Retinal pigment epithelial cell (primary cell): ENCODE results near the gene CD2BP2.
A peak's percentile ranks its signal among the peaks of the same experiment; 100 is the strongest.

Experiments
- DNase-seq: peaks from one replicate; pipeline ENCODE4 v3.0.0-alpha.2; 2010; ENCODE audit warnings: low read depth
- H3K4me3 ChIP-seq: 2 replicates; pipeline ENCODE4 v1.5.1; 2011; ENCODE audit warnings: mild to moderate bottlenecking, low read length, control low read depth, moderate library complexity
- TF ChIP-seq, protein P1 (sequence below): conservative IDR thresholded peaks from 2 replicates; pipeline ENCODE4 v1.5.1; 2011; ENCODE audit warnings: low read depth, low read length, control low read depth, inconsistent platforms

Gene CD2BP2

DNA sequence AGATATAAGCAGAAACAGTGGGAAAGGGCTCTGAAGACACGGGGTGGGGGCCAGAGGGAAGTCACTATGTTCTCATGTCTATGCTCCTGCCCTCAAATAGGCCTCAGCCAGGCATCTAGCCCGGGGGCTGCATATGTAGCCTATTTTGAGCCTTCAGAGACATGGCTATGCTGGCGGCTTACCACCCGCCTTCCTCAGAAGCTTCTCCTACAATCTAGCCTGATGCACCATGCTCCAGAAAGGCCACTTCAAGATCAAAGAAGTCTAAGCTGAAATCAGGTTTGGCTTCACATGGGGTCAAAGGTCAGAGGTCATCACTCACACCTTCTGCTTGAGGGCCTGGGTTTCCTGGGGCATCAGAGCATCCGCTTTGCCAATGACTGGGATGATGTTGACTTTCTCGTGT lies 25.7 kb upstream of the CD2BP2 start:
- H3K4me3 ChIP-seq: no peak overlapping the region
- TF ChIP-seq, protein P1, sequence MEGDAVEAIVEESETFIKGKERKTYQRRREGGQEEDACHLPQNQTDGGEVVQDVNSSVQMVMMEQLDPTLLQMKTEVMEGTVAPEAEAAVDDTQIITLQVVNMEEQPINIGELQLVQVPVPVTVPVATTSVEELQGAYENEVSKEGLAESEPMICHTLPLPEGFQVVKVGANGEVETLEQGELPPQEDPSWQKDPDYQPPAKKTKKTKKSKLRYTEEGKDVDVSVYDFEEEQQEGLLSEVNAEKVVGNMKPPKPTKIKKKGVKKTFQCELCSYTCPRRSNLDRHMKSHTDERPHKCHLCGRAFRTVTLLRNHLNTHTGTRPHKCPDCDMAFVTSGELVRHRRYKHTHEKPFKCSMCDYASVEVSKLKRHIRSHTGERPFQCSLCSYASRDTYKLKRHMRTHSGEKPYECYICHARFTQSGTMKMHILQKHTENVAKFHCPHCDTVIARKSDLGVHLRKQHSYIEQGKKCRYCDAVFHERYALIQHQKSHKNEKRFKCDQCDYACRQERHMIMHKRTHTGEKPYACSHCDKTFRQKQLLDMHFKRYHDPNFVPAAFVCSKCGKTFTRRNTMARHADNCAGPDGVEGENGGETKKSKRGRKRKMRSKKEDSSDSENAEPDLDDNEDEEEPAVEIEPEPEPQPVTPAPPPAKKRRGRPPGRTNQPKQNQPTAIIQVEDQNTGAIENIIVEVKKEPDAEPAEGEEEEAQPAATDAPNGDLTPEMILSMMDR: no peak
- DNase-seq: no peak

GRCh38 chr16:30380072-30380802 lies 25.1 kb upstream of the CD2BP2 start:
- TF ChIP-seq, protein P1: no peak
- no peak for DNase-seq
- H3K4me3 ChIP-seq: no peak overlapping the region

GRCh38 chr16:30379158-30379783 lies 24.2 kb upstream of the CD2BP2 start:
- TF ChIP-seq, protein P1: no peak
- H3K4me3 ChIP-seq: peak overlapping the region; percentile 71
- no peak for DNase-seq

DNA sequence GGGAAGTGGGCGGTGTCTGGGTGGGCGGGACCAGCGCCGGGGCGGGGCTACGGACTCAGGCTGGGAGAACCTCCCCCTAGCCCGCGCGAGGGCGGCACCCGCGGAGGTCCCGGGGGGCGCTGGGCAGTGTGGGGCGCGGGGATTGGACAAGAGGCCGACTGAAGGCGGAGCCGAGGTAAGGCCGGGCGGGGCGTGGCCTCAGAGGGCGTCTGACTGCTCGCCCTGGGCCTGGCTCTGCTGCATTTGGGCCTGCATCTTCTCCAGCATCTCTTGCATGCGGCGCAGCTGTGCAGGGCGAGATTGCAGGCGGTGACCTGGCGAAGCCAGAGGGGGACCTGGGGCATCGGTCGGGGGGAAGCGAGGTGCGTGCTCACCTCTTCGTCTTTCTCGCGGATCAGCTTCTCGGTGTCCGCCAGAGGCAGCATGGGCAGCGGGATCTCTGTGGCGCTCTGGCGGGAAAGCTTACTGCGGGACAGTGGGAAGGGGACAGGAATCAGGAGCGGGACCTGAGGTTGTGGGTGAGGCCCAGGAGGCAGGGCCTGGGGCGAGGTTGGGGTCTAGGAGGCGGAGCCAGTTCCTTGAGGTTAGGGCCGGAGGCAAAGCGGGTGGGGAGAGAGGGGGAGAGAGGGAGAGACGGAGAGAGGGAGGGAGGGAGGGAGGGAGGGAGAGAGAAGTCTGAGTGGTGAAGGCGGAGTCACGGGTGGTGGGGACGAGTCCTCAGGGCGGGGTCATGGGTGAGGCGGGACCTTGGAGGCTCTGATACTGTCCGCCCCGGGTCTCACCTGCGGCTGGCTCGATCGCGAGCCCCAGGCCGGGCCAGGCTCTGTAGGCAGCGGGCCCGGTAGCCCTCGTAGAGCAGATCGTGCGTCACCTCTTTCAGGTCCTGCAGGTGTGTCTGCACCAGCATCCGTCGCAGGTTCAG lies 23.4 kb upstream of the CD2BP2 start:
- TF ChIP-seq, protein P1: peak; percentile 31
- DNase-seq: peak; percentile 87
- H3K4me3 ChIP-seq: peak overlapping the region; percentile 71

DNA sequence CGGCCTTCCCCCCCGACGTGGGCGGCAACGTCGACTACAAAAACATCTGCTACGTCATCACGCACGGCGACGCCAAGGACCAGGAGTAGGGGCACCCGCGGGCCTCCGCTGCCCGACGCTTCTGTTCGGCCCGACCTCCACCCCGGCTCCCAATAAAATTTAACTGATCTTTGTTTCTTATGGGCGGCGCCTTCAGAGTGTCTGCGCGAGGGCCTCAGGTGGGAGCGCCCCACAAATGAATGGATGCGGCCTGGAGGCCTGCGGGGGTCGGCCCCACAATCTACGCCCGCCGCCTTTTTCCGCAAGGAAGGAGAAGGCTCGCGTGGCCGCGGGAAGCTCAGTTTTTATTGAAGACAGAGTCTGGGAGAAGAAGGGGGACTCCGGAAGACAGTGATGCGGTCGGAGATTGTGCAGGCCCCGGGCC lies 22.7 kb upstream of the CD2BP2 start:
- TF ChIP-seq, protein P1: no peak
- peak; percentile 70 for DNase-seq
- H3K4me3 ChIP-seq: peak overlapping the region; percentile 54

DNA sequence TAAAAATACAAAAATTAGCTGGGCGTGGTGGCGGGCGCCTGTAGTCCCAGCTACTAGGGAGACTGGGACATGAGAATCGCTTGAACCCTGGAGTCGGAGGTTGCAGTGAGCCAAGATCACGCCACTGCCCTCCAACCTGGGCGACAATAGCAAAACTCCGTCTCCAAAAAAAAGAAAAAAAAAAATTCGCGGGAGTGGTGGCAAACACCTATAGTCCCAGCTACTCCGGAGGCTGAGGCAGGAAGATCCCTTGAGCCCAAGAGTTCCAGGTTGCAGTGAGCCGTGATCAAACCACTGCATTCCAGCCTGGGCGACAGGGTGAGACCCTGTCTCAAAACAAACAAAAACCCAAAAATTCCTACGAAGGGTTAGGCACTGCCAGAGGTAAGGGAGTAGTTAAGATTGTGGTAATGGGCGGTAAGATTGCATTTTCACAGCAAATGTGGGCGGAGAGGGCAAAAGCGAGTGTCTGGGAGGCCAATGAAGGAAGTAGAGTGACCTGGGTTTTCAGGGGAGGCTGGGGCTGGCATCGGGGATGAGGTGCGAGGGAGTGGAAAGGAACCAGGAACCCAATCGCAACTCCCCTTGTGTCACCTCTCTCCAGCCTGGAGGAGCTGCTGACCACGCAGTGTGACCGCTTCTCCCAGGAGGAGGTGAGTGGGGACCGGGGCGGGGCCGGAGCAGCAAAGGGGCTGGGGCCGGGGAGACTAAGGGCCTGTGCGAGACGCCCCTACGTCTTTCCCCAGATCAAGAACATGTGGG lies 22.1 kb upstream of the CD2BP2 start:
- H3K4me3 ChIP-seq: peak overlapping the region; percentile 54
- TF ChIP-seq, protein P1: no peak
- DNase-seq: no peak
